GM12865 (cell line): ENCODE results near the gene TBC1D22A.

ENCODE experiments used
- DNase-seq: peaks from one replicate; pipeline ENCODE4 v3.0.0; 2010; ENCODE audit warnings: low read depth
- H3K4me3 ChIP-seq: 2 replicates; pipeline ENCODE4 v1.5.1; 2011; ENCODE audit warnings: mild to moderate bottlenecking, low read depth, low read length, control low read depth
- TF ChIP-seq, protein P1 (sequence below): IDR thresholded peaks from 2 replicates; pipeline ENCODE4 v1.5.1; 2011; ENCODE audit warnings: low read length, control low read depth, low read depth, inconsistent platforms; ENCODE audit not compliant: insufficient read depth; ENCODE audit errors: missing control alignments

Gene TBC1D22A

DNA sequence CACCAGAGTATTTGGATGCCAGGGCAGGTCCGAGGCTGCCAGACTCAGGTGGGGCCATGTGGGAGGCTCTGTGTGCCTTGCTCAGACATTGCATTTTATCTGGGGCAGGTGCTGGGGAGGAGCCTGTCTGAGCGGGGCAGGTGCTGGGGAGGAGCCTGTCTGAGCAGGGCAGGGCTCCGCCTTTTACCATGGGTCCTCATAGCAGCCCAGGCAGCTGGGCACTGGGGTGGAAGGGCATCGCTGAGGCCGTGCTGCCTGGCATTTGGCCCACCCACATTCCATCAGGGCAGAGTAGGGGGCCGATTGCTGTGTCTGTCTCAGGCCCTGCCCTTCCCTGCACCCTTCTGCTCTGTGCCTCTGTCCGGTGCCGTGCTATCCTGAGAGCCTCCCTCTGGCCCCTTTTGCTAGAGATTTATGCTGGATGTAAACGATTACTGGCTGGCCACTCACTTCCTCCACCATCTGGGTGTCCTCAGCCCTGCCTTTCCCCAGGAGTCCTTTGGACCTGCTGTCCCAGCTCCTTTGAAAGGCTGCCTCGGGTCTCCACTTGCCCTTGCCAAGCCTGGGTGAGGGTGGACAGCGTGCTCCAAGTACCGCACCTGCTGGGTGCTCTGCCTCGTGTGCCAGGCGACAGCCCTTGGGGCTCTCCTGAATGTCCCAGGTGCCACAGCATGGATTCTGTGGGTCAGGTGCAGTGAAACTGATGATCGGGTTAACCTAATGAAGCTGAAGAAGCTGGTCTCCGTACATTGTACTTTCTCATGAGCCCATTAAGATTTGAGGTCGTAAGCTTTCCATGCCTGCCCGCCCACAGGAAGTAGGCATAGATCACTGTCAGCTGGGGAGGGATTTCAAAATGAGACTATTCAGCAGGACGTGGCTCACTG lies 281.6 kb downstream of the TBC1D22A start:
- TF ChIP-seq, protein P1, sequence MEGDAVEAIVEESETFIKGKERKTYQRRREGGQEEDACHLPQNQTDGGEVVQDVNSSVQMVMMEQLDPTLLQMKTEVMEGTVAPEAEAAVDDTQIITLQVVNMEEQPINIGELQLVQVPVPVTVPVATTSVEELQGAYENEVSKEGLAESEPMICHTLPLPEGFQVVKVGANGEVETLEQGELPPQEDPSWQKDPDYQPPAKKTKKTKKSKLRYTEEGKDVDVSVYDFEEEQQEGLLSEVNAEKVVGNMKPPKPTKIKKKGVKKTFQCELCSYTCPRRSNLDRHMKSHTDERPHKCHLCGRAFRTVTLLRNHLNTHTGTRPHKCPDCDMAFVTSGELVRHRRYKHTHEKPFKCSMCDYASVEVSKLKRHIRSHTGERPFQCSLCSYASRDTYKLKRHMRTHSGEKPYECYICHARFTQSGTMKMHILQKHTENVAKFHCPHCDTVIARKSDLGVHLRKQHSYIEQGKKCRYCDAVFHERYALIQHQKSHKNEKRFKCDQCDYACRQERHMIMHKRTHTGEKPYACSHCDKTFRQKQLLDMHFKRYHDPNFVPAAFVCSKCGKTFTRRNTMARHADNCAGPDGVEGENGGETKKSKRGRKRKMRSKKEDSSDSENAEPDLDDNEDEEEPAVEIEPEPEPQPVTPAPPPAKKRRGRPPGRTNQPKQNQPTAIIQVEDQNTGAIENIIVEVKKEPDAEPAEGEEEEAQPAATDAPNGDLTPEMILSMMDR: no peak
- H3K4me3 ChIP-seq: no peak overlapping the region
- no peak for DNase-seq

DNA sequence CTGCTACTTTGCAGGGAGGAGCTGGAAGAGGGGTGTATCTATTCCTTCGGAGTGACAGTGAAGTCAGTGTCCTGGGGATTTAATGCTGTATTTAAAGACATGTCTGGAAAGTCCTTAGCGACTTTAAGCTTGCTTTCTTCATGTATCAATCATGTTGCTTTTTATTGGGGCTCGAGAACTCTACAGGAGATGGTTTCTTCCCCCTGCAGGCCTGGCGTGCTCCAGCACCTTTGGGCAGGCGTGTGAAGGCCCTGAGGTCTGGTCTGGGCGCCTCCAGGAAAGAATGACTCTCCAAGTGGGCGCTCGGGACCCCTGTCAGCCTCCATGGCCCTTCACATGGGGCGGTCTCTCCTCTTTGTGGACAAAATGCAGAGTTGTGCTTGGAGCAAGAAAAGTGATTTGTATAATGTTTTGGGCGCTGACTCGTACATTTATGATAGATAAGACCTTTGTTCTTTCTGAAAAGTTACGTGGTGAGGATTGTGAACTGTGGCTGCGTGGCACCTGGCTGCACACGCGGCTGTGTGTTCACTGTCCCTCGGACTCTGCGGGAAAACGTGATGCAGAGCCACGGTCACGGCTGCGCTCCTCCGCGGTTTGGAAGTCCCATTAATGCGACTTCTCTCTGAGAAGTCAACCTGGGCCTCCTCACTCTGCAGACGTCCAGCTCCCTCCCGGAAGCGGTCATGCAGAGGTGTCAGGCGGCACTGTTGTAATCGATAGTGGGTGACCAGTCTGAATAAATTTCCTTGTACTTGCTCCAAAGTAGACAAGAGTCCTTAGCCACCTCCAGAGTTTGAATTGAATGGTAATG lies 282.5 kb downstream of the TBC1D22A start:
- TF ChIP-seq, protein P1: no peak
- no peak overlapping the region for H3K4me3 ChIP-seq

DNA sequence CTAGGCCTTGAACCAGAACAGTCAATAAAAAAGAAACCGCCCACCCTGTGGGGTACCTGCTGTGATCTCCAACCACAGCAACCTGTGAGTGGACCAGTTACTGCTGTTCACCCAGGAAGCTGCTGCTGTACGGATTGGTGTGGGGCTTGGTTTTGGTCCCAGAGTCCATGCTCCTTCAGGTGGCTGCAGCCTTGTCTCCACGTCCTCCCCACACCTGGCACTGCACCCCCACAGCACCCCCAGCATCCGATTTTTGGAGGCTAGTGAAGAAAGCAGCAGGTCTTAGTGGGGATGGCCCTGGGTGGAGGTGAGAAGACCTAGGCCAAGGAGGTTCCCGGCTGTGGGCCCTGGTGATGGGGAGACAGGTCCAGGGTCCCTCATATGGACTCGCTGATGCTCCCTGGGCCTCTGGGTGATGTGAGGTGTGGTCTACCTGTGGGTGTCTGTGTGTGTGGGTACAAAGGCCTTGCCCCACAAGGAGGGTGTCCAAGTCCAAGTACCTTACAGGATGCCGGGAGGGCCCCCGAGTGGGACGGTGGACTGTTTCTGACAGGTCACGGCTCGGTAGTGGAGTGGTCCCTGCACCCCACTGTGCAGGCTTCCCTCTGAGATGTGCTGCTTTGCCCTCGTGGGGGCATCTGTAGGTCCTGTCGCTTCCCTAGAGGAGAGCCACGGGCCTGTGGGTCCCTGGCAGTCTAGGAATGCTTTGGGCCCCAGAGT lies 283.4 kb downstream of the TBC1D22A start:
- TF ChIP-seq, protein P1: no peak
- H3K4me3 ChIP-seq: no peak overlapping the region
- no peak for DNase-seq

More for the DNA sequence above, 282.5 kb downstream of the TBC1D22A start:
- no peak for DNase-seq

DNA sequence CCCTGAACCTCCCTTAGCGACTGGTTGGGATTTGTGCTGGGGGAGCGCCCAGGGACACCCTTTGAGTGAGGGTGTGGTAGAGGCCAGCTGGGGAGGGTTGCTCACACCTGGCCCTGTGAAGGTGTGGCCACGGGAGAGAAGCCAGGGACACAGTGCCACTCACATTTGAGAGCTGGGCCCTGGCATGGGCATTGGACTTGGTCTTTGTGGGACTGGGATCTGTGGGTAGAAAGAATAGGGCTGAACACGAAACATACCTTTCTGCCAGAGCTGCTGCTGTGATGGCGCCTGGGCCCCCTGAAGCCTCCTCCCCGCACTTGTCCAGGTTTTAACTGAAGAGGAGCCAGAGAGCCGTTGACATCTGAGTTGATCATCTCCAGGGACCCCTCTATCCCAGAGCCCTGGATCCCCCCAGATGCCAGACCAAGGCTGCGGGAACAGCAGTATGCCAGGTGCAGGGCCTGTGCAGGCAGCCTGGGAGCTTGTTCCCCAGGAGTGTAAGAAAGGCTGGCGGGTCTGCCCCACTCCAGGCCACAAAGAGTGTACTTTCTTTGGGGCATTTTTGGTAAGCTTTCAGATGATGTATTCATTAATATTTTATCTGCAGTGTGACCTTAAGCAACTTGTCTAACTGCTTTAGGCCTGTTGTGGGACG lies 284.1 kb downstream of the TBC1D22A start:
- DNase-seq: no peak
- TF ChIP-seq, protein P1: no peak
- H3K4me3 ChIP-seq: no peak overlapping the region

DNA sequence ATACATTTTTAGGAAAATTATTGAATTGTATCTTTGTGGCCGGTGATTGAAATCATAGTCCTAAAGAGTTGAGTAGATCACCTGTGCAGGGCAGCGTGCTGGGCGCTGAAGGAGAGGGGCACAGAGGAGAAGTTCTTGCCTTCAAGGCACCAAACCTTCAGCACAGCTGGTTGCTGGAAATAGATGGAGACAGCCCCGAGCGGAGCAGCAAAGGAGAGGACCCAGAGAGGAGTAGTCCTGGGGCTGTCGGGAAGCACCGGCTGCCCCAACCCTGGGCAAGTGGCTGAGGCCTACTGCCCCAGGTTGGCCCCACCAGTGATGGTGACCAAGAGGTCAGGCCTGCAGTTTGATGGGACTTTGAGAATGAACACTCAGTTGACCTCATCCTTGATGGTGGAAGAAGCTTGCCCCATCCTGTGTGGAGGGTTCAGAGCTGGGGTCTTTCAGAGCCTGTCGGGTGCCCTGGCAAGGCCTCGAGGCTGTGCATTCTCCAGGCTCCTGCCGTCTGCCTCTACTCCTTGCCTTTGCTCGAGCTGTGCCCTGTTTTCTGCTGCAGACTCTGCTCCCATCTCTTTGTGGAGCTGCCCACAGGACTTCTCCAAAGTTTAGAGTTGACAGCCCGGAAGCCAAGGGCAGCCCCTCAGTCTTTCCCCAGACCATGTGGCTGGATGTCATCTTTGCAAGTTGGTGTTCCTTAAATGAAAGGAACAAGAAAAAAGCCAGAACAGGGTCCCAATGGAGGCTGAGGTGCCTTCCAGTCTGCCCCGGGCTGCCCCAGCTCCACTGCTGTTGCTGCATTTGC lies 285.1 kb downstream of the TBC1D22A start:
- TF ChIP-seq, protein P1: no peak
- DNase-seq: no peak
- no peak overlapping the region for H3K4me3 ChIP-seq
